H9 (cell line): ENCODE data around the gene HES6. TPM values are rescaled to one million over a fixed set of nuclear protein-coding genes. Genes with fewer than 3 reads are reported as not detected.

ENCODE experiments used
- DNase-seq: peaks from one replicate; pipeline ENCODE4 v3.0.0-alpha.2; 2017
- H2AFZ ChIP-seq: one replicate; pipeline ENCODE4 v1.6.1; 2013; ENCODE audit warnings: mild to moderate bottlenecking, low read length, control low read depth, moderate library complexity
- H2AK5ac ChIP-seq: 2 replicates; pipeline ENCODE4 v1.6.1; 2013; ENCODE audit warnings: low read length, control low read depth, mixed read lengths; ENCODE audit not compliant: insufficient read length
- H2BK120ac ChIP-seq: one replicate; pipeline ENCODE4 v1.6.1; 2013; ENCODE audit warnings: low read depth, mild to moderate bottlenecking, low read length, control low read depth, inconsistent platforms; ENCODE audit not compliant: poor library complexity, severe bottlenecking
- H2BK12ac ChIP-seq: 2 replicates; pipeline ENCODE4 v1.6.1; 2013; ENCODE audit warnings: low read length, control low read depth, mixed read lengths, low read depth; ENCODE audit not compliant: insufficient read length
- H2BK15ac ChIP-seq: 2 replicates; pipeline ENCODE4 v1.6.1; 2013; ENCODE audit warnings: low read depth, low read length, control low read depth
- H2BK20ac ChIP-seq: one replicate; pipeline ENCODE4 v1.6.1; 2013; ENCODE audit warnings: low read depth, mild to moderate bottlenecking, low read length, control low read depth, inconsistent platforms; ENCODE audit not compliant: poor library complexity, severe bottlenecking
- H2BK5ac ChIP-seq: 2 replicates; pipeline ENCODE4 v1.6.1; 2013; ENCODE audit warnings: low read length, control low read depth, mixed read lengths; ENCODE audit not compliant: insufficient read length
- H3K14ac ChIP-seq: 2 replicates; pipeline ENCODE4 v1.6.1; 2013; ENCODE audit warnings: low read length, control low read depth; ENCODE audit not compliant: insufficient read depth
- H3K18ac ChIP-seq: 2 replicates; pipeline ENCODE4 v1.6.1; 2013; ENCODE audit warnings: low read depth, mild to moderate bottlenecking, mixed read lengths, low read length, control low read depth; ENCODE audit not compliant: insufficient read length
- H3K23ac ChIP-seq: 2 replicates; pipeline ENCODE4 v1.6.1; 2013; ENCODE audit warnings: low read length, control low read depth, mixed read lengths, low read depth; ENCODE audit not compliant: insufficient read length
- H3K23me2 ChIP-seq: 2 replicates; pipeline ENCODE4 v1.6.1; 2013; ENCODE audit warnings: low read depth, mild to moderate bottlenecking, mixed read lengths, low read length, control low read depth; ENCODE audit not compliant: insufficient read length, poor library complexity, severe bottlenecking
- H3K27ac ChIP-seq: 2 replicates; pipeline ENCODE4 v1.5.1; 2013; ENCODE audit warnings: low read length, control low read depth, mixed read lengths, low read depth; ENCODE audit not compliant: insufficient read length
- H3K27me3 ChIP-seq: 2 replicates; pipeline ENCODE4 v1.6.1; 2013; ENCODE audit warnings: low read length, control low read depth, inconsistent platforms; ENCODE audit not compliant: insufficient read depth
- H3K4ac ChIP-seq: 2 replicates; pipeline ENCODE4 v1.6.1; 2013; ENCODE audit warnings: low read depth, mild to moderate bottlenecking, control low read depth, inconsistent platforms, low read length, moderate library complexity
- H3K4me1 ChIP-seq: 2 replicates; pipeline ENCODE4 v1.6.1; 2013; ENCODE audit warnings: low read length, control low read depth, inconsistent platforms; ENCODE audit not compliant: insufficient read depth
- H3K4me2 ChIP-seq: 2 replicates; pipeline ENCODE4 v1.6.1; 2013; ENCODE audit warnings: low read length, control low read depth, mixed read lengths; ENCODE audit not compliant: insufficient read length, insufficient read depth
- H3K56ac ChIP-seq: 2 replicates; pipeline ENCODE4 v1.6.1; 2013; ENCODE audit warnings: low read depth, mild to moderate bottlenecking, mixed read lengths, low read length, control low read depth; ENCODE audit not compliant: insufficient read length
- H3K79me1 ChIP-seq: 2 replicates; pipeline ENCODE4 v1.6.1; 2013; ENCODE audit warnings: low read depth, mild to moderate bottlenecking, moderate library complexity, low read length, control low read depth, inconsistent platforms; ENCODE audit not compliant: insufficient read depth, poor library complexity, severe bottlenecking
- H3K79me2 ChIP-seq: 2 replicates; pipeline ENCODE4 v1.6.1; 2013; ENCODE audit warnings: low read length, control low read depth, inconsistent platforms; ENCODE audit not compliant: insufficient read depth
- H3K9ac ChIP-seq: 2 replicates; pipeline ENCODE4 v1.6.1; 2013; ENCODE audit warnings: low read length, control low read depth, mixed read lengths; ENCODE audit not compliant: insufficient read length; ENCODE audit errors: extremely low read depth
- H3K9me3 ChIP-seq: one replicate; pipeline ENCODE4 v1.6.1; 2013; ENCODE audit warnings: low read depth, low read length, inconsistent platforms; ENCODE audit not compliant: control insufficient read depth
- H3T11ph ChIP-seq: one replicate; pipeline ENCODE4 v1.6.1; 2013; ENCODE audit warnings: mild to moderate bottlenecking, low read length, control low read depth, inconsistent platforms
- H4K20me1 ChIP-seq: one replicate; pipeline ENCODE4 v1.6.1; 2013; ENCODE audit not compliant: control insufficient read depth, insufficient read length, insufficient read depth
- H4K5ac ChIP-seq: 2 replicates; pipeline ENCODE4 v1.6.1; 2013; ENCODE audit warnings: low read depth, mild to moderate bottlenecking, mixed read lengths, low read length, control low read depth; ENCODE audit not compliant: insufficient read length
- H4K8ac ChIP-seq: replicated peaks from 2 replicates; pipeline ENCODE4 v1.6.1; 2013; ENCODE audit warnings: low read length, control low read depth, mixed read lengths, low read depth; ENCODE audit not compliant: insufficient read length
- H4K91ac ChIP-seq: 2 replicates; pipeline ENCODE4 v1.6.1; 2013; ENCODE audit warnings: low read depth, mild to moderate bottlenecking, moderate library complexity, mixed read lengths, low read length, control low read depth; ENCODE audit not compliant: insufficient read length
- H3K27ac Mint-ChIP-seq, 3 experiments: 2 replicates in 2 of 3; 3 replicates in 1 of 3; pipeline ENCODE4 v1.8.0; 2020 to 2021; ENCODE audit warnings: mixed read lengths in 3 of 3, mild to moderate bottlenecking in 1 of 3, moderate library complexity in 1 of 3
- H3K27me3 Mint-ChIP-seq: 2 replicates; pipeline ENCODE4 v1.8.0; 2021; ENCODE audit warnings: low read depth, mild to moderate bottlenecking, moderate library complexity, mixed read lengths
- H3K36me3 Mint-ChIP-seq, 3 experiments: 2 replicates in 2 of 3; 3 replicates in 1 of 3; pipeline ENCODE4 v1.8.0; 2020 to 2021; ENCODE audit warnings: low read depth in 3 of 3, mixed read lengths in 3 of 3; ENCODE audit not compliant: insufficient read depth in 1 of 3
- H3K4me1 Mint-ChIP-seq, 2 experiments: 2 replicates each; pipeline ENCODE4 v1.8.0; 2020; ENCODE audit warnings: mixed read lengths in 2 of 2
- H3K4me3 Mint-ChIP-seq, 2 experiments: 2 replicates in 1 of 2; 3 replicates in 1 of 2; pipeline ENCODE4 v1.8.0; 2020 to 2021; ENCODE audit warnings: mild to moderate bottlenecking in 2 of 2, mixed read lengths in 2 of 2, moderate library complexity in 1 of 2
- H3K9me3 Mint-ChIP-seq, 2 experiments: 2 replicates in 1 of 2; 3 replicates in 1 of 2; pipeline ENCODE4 v1.8.0; 2020; ENCODE audit warnings: mild to moderate bottlenecking in 2 of 2, mixed read lengths in 2 of 2, moderate library complexity in 1 of 2
- WGBS: extraction: QIAGEN DNeasy Blood & Tissue Kit; methylation state at CpG from one replicate; pipeline ENCODE4 v1.1.7; 2013; ENCODE audit warnings: missing lambda C conversion rate, low lambda C conversion rate, mixed read lengths; ENCODE audit not compliant: insufficient read length; ENCODE audit errors: extremely low coverage; 5-methylcytosine and 5-hydroxymethylcytosine counted together
- total RNA-seq: library from RNA; stranded (reverse); gene quantifications from 2 replicates; pipeline ENCODE4 v1.2.1, GENCODE V29; 2021
- TF ChIP-seq, protein P1 (sequence below): fragments of 200-600 bp; sonication (generic); conservative IDR thresholded peaks from 3 replicates; pipeline ENCODE4 v1.8.0; 2021; ENCODE audit warnings: antibody characterized with exemption, mild to moderate bottlenecking

The HES6 gene
- total RNA-seq, 1 experiment from 2014 or later: 27.1 TPM

DNA sequence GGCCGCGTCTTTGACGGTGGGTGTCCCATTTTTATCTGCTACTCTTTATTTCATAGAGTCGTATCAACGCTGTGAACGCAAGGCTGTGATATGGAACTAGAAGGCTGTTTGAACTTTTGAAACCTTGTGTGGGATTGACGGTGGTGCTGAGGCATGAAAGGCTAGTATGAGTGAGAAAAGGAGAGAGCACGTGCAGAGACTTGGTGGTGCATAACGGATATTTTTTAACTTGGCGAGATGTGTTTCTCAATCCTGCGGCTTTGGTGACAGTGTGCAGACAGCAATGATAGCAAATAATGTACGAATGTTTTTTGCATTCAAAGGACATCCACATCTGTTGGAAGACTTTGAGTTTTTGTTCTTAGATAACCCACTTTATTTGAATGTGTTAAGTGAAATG lies 6.2 kb downstream of the HES6 start:
- Histone ChIP-seq H2BK20ac (no peak overlapping the region), H2BK5ac (no peak overlapping the region), H3K4me2 (no peak overlapping the region), H3K9ac (no peak overlapping the region), H3T11ph (no peak overlapping the region), H4K91ac (no peak overlapping the region), H3K23ac (no peak overlapping the region), H3K4ac (no peak overlapping the region), H3K79me1 (no peaks in the 10 kb centered on the region), H4K20me1 (no peaks in the 10 kb centered on the region), H2AFZ (no peak overlapping the region), H4K5ac (no peak overlapping the region), H3K56ac (no peak overlapping the region), H3K23me2 (peaks cover 12% of the 10 kb centered on the region), H3K14ac (no peak overlapping the region), H2AK5ac (no peak overlapping the region), H3K9me3 (no peaks in the 10 kb centered on the region), H3K4me1 (peaks cover 3% of the 10 kb centered on the region; the same call in 1 of the 2 replicates), H2BK120ac (no peak overlapping the region), H3K79me2 (no peaks in the 10 kb centered on the region), H2BK15ac (no peak overlapping the region), H4K8ac (no peak overlapping the region), H3K27me3 (peaks cover 22% of the 10 kb centered on the region; the same call in 1 of the 2 replicates), H3K18ac (no peak overlapping the region), H2BK12ac (no peak overlapping the region), H3K27ac (no peak overlapping the region)
- DNase-seq: no peak
- Mint-ChIP-seq H3K4me1 (peaks cover 3 to 5% of the 10 kb centered on the region in 2 experiments; a peak in 3 of 4 replicates), H3K36me3 (peaks cover 0 to 5% (median 3%) of the 10 kb centered on the region in 3 experiments; a peak in 4 of 7 replicates), H3K27ac (no peak overlapping the region), H3K9me3 (peaks cover 0 to 2% of the 10 kb centered on the region in 2 experiments; a peak in 4 of 5 replicates), H3K4me3 (no peak overlapping the region), H3K27me3 (peaks cover 93% of the 10 kb centered on the region)
- TF ChIP-seq, protein P1, sequence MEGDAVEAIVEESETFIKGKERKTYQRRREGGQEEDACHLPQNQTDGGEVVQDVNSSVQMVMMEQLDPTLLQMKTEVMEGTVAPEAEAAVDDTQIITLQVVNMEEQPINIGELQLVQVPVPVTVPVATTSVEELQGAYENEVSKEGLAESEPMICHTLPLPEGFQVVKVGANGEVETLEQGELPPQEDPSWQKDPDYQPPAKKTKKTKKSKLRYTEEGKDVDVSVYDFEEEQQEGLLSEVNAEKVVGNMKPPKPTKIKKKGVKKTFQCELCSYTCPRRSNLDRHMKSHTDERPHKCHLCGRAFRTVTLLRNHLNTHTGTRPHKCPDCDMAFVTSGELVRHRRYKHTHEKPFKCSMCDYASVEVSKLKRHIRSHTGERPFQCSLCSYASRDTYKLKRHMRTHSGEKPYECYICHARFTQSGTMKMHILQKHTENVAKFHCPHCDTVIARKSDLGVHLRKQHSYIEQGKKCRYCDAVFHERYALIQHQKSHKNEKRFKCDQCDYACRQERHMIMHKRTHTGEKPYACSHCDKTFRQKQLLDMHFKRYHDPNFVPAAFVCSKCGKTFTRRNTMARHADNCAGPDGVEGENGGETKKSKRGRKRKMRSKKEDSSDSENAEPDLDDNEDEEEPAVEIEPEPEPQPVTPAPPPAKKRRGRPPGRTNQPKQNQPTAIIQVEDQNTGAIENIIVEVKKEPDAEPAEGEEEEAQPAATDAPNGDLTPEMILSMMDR: no peak
- WGBS: no CpG with 5 or more reads among the region's 12 CpGs
